HG03575 (cell line): ENCODE measurements around the gene TPGS2.
"Not testable (repeated sequence)": the region's sequence is repeated elsewhere in the genome, so short reads cannot be mapped to it uniquely, and the experiment has no call there.

Experiments
- ATAC-seq: cut with Tn5 transposase; IDR thresholded peaks from one replicate; pipeline ENCODE4 v1.9.1; 2021; ENCODE audit not compliant: unreplicated experiment, insufficient number of reproducible peaks, low FRiP score; ENCODE audit errors: extremely low read depth

The TPGS2 gene, protein sequence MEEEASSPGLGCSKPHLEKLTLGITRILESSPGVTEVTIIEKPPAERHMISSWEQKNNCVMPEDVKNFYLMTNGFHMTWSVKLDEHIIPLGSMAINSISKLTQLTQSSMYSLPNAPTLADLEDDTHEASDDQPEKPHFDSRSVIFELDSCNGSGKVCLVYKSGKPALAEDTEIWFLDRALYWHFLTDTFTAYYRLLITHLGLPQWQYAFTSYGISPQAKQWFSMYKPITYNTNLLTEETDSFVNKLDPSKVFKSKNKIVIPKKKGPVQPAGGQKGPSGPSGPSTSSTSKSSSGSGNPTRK

GRCh38 chr18:36828630-36829361, at the start of gene TPGS2, which contains the start of gene KIAA1328:
TPGS2 (minus strand) TSS chr18:36829002; CDS start chr18:36828767, 235 bp downstream.
KIAA1328 (plus strand) TSS chr18:36829127; CDS start chr18:36829139, 12 bp downstream.
- ATAC-seq = peak; percentile 68

GRCh38 chr18:36873826-36874225, 45.0 kb upstream of the TPGS2 start:
- not testable (repeated sequence) for ATAC-seq

GRCh38 chr18:36872329-36872728, 43.5 kb upstream of the TPGS2 start:
- no peak for ATAC-seq

- no peak for ATAC-seq
These were observed 43.0 kb upstream of the TPGS2 start for GRCh38 chr18:36871801-36872200.

DNA sequence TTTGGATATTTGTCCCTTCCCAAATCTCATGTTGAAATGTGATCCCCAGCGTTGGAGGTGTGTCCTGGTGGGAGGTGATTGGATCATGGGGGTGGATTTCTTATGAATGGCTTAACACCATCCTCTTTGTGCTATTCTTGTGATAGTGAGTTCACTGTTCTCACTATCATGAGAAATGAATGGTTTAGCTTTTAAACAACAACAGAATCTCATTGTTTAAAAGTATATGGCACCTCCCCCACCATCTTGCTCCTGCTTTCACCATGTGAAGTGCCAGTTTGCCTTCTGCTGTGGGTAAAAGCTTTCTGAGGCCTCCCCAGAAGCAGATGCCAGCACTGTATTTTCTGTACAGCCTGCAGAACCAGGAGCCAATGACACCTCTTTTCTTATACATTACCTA, 38.3 kb upstream of the TPGS2 start:
- no peak for ATAC-seq

DNA sequence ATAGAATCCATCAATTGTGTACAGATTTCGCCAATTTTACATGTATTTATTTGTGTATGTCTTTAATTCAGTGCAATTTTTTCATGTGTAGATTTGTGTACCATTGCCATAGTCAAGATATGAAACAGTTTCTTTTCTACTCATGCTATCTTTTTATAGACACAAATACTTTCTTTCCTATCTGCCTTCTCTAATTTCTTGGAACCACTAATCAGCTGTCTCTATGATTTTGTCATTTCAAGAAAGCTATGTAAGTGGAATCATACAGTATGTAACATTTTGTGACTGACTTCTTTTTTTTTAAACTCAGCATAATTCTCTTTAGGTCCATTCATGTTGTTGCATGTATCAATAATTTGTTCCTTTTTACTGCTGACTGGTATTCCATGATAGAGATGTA, 33.4 kb upstream of the TPGS2 start:
- no peak for ATAC-seq

DNA sequence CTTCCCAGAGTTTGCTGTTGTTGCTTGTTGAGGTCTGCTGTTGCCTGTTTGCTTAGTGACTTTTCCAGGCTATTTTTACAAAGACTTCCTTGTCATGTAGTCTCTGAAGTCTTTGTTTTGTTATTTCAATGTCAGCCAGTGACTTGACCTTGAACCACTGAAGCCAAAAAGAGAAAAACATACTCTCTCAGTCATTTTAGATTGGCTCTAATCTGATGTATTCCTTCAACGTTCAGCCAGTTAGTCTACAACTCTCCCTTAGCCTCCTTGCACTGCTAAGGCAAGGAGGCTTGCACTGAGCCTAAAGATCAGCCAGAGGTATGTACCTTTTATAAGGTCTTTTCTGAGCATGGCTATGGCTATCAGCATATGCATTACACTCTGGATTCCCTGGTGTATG, 28.0 kb upstream of the TPGS2 start:
- ATAC-seq = no peak

- no peak for ATAC-seq
These were observed 22.4 kb upstream of the TPGS2 start for GRCh38 chr18:36851202-36851590.

DNA sequence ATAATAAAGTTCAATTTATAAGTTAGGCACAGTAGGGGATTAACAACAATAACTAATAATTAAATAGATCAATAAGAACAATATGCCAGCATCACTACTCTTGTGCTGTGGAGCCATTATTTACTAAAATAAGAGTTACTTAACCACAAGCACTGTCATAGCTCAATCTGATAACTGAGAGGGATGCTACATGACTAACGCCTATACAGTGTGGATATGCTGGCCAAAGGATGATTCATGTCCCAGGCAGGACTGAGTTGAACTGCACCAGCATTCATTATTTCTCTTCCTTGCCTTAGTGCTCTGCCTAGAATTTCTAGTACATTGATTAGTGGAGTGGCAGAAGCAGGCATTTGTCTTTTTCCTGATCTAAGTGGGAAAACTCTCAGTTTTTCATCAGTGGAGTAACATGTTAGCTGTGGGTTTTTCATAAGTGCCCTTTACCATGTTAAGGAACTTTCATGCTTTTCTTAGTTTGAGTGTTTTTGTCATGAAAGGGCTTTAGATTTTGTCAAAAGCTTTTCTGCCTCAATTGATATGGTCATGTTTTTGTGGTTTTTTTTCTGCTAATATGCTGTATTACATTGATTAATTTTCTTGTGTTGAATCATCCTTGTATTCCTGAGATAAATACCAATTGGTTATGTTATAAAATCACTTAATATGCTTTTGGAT, 21.9 kb upstream of the TPGS2 start:
- ATAC-seq = no peak

DNA sequence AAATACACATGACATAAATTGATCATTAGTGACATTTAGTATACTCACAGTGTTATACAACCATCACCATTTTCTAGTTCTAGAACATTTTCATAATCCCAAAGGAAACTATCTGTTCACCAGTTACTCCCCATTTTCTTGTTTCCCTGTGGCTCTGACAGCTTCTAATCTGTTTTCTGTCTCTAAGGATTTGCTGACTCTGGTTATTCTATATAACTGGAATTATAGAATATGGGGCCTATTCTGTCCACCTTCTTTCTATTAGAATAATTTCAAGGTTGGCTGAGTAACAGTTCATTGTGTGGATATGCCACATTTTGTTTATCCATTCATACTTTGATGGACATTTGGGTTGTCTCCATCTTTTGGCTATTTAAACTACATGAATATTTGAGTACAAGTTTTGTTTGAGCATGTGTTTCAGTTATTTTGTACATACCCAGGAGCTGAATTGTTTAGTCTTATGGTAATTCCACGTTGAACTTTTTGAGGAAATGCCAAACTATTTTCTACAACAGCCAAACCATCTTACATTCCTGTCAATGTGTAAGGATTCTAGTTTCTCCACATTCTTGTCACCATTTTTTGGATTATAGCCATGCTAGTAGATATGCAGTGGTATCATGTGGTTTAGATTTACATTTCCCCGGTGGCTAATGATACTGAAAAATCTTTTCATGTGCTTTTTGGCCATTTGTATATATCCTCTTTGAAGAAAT, 20.6 kb upstream of the TPGS2 start:
- no peak for ATAC-seq

DNA sequence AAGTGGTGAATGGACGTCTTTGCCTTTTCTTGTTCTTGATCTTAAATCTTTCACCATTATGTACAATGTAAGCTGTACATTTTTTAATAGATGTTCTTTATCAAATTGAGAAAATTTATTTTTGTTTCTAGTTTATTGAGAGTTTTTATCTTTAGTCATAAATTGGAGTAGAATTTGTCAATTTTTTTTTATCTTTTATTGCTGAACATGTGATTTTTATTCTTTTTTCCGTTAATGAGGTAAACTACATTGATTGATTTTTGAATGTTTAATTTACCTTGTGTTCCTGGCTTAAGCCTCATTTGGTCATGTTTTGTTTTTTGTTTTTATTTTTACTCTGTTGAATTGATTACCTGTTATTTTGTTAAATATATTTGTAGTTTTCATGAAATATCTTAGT, 19.8 kb upstream of the TPGS2 start:
- no peak for ATAC-seq

GRCh38 chr18:36843784-36844183, 15.0 kb upstream of the TPGS2 start:
- ATAC-seq = no peak

- no peak for ATAC-seq
These were observed 14.4 kb upstream of the TPGS2 start for GRCh38 chr18:36843199-36843598.

GRCh38 chr18:36839835-36840234, 11.0 kb upstream of the TPGS2 start:
- no peak for ATAC-seq

DNA sequence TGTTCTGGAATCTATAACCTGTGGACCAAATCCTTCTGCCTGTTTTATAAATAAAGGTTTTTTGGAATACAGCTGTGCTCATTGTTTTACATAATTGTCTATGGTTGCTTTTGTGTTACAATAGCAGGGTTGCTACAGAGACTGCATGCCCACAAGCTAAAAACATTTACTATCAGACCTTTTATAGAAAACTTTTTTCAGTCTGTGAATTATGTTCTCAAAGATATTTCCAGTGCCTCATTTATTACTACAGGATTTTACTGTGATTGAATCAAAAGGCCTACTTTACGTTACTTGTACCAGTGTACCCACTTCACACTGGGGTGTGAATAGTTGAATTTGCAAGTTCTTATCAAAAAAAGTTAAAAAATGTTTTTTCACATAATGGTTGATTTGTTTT, 7.1 kb upstream of the TPGS2 start:
- ATAC-seq = no peak

- no peak for ATAC-seq
These were observed 4.3 kb upstream of the TPGS2 start for GRCh38 chr18:36833120-36833519.

DNA sequence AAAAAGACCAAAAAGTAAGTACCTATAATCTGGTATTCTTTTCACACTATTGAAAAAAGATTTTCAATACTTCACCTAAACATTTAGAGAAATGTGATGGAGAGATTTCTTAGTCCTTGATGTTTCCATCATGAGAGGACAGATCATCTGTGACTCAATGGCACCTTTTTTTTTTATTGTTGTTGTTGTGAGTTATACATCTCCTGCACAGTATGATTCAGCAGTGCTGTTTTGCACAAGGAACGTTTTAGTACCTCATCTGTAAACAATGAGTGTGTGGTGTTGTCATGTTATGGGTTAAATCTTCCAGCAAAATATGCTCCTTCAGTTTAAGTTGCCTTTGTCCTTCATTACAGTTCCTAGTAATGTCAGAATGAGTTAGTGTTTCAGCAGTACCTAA, 2.3 kb upstream of the TPGS2 start:
- no peak for ATAC-seq

DNA sequence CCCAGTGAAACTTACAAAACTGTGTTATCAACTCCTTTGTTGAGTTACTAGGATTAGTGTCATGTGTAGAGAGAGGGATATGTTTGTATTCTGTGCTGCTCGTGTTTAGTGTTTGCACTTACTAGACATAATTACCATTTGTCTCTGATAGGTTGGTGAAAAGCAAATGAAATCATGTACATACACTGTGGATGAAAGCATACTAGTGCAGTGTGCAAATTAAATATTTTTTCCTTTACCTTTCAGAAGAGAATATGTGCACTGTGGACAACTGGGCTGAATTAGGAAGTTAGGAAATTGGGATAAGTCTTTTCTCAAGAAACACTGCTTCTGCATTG, 1.3 kb upstream of the TPGS2 start:
- no peak for ATAC-seq

GRCh38 chr18:36829362-36830157, 758 bp upstream of the TPGS2 start:
- no peak for ATAC-seq
